ENCODE data around the gene MYH7.

Gene MYH7

DNA sequence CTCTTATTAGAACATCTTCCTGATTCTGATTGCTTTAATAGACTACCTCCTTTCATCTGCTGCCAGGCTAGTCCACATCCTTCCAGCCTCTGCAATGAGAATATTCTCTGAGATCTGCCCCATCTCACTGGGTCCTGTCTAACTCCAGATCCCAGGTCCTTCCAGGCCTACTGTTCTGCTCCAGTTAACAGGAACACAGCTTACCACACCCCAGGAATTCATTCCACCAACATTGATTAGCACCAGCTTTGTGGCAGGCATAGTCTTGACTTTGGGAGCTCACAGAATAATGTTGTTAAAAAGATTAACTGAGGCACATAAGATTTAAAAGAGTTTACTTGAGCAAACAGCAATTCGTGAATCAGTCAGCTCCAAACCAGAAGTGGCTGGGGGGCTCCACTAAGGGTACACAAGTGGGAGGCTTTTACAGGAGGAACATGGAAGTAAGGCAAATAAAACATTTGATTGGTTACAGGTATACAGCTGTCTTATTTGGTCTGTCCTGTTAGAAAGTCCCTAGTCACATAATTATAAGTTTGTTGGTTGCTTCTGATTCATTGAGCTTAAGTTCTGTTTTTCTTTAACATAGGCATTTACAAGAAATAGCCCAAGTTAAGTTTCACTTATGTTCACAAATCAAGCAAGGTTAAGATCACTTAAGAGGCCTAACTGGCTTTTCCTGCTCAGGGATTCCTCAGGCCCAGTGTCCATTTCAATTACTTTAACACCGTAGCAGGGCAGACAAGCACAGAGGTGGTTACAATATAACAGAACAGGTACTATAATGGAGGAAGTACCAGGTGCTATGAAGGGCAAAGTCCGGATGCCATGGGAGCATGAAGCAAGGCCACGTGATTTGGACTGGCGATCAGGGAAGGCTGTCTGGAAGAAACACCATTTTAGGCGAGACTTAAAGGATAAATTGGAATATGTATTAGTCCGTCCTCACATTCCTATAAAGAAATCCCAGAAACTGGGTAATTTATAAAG is 12.2 kb upstream of the MYH7 start:
- DNase-seq (ENCODE audit: low read depth in 2 of 2) = no peak

DNA sequence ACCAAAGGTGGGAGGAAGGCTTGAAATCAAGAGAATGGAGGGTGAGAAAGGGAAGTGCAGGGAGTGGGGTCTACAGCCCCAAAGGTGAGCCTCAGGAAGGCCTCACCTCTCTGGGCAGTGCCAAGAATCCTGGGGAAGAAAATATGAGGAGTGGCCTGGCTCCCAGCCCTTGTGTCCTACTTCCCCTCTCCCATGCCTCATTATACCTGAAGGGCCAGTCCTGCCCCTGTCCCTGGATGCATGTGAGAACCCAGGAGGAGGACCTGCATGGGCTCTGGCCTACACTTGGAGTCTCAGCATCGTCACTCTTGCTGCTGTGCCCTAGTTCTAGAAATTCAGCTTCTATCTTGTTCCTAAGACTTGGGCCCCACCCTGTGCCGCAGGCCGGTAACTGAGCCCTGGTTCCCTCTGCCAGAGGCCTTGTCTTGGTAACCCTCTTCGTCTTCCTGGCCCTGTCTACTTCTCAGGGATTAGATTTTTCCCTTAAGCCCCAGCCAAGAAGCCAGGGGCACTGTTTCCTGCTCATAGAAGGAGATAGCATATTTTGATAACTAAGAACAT is 10.9 kb upstream of the MYH7 start:
- no peak for DNase-seq (ENCODE audit: low read depth in 2 of 2)

DNA sequence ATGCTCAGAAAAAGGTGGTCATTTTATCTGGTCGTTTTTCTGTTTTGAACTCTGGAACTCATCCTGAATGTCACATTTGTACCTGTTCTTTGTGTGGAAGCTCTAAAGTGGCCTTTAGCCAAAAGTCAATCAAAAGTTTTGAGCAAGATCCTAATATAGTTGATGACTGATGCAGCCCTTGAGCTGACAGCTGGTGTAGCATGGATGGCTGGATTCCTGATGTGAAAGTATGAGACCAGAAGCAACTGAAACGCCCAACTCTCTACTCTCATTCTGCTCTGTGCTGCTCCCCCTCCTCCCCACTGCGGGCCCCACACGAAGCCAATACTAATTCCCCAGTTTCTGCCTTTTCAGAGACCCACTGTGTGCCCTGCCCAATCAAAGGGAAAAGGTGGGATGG is 10.3 kb upstream of the MYH7 start:
- DNase-seq (ENCODE audit: low read depth in 2 of 2) = no peak

DNA sequence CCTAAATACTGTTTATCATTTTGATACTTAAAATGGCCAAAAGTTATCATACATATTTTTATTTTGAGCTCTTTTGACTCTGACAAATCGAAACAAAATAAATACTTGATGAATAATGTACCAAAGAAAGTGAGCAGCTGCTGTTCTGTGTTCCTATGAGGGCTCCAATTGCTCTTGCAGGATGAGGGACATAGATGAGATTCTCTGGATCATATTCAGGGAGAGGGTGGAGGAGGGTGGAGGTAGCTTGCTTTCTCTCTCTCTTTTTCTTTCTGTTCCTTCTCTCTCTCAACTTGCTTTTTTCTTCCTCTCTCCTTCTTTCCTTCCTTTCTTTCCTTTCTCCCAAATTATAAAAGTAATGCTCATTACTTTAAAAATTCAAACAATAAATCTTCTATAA is 8.9 kb upstream of the MYH7 start:
- DNase-seq (ENCODE audit: low read depth in 2 of 2) = no peak

DNA sequence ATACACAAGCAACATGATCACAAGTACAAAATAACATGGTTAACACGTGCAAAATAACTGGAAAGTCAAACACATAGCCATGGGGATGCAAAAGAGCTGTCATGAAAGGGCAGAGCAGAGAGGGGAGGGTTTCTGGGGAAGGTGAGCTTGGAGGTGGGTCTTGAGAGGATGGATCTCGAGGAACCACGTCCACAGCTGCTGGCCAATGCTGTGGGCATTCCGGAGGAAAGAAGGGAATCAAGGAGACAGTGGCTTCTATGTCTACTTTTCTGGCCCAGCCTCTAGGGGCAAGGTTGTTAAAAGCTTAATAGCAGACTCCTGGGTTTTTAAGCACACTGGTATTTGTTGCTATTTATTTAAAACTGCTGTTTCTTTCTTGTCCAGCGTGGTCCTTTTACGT is 8.4 kb upstream of the MYH7 start:
- DNase-seq (ENCODE audit: low read depth in 2 of 2) = no peak

DNA sequence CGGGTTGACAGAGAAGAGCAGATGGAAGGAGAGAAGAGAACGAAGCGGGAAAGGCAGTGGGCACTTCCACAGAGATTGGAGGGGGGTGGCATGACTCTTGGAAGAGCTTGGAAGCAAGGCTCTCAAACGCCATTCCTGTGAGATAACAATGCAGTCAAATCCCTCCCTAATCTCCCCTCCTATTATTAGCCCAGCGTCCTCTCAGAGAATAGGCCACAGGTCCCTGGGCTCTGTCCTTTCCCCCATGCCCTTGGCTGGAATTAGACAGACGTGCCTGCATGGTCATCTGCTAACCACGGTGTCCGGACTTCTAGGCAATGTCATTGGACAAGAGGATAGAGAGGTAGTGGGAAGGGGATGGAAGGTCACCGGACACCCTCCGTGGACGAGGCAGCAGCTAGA is 8.0 kb upstream of the MYH7 start:
- DNase-seq (ENCODE audit: low read depth in 2 of 2) = no peak

DNA sequence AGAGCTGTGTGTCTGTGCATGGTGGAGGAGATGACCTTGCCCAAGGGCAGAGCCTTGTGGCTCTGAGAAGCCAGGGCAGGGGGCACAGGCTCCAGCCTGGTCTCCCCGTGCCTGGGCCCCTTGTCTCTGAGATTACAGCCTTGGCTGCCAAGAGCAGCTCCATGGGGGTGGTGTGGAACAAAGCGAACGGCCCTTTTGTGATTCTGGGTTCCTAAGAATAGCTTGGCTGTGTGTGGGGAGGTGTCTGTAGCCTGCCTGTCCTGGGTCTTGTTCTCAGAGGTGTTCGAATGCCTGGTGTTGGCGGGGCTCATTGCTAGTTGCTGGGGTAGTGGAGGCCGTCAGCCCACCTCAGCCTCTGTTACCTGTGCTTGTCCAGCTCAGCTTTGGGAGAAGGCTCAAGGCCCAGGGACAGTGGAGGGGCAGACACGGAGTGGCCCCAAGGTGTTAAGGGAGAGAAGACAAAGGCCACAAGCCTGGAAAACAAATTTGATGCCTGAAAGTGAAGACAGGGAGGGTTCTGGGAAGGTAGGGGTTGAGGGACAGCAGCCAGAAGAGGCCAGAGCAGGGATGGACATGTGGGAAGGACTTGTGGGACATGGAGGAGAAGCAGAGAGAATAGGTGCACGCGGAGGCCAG is 7.4 kb upstream of the MYH7 start:
- no peak for DNase-seq (ENCODE audit: low read depth in 2 of 2)

DNA sequence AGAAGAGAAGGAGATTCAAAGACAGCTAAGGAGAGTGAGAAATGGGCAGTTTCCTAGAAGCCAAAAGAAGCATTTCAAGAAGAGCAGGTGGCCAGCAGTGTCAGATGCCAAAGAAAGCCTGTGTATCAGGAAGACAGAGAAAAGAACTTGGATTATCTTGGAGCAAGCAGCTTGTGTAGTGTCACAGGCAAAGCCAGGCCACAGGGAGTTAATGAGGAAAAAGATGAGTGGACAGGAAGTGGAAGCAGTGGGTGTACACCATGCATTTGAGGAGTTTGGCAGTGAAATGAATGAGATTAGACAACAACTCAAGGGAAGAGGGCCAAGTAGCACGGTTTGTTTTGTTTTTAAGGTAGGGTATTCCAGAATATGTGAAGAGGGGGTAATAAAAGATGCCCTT is 5.6 kb upstream of the MYH7 start:
- DNase-seq (ENCODE audit: low read depth in 2 of 2) = no peak

DNA sequence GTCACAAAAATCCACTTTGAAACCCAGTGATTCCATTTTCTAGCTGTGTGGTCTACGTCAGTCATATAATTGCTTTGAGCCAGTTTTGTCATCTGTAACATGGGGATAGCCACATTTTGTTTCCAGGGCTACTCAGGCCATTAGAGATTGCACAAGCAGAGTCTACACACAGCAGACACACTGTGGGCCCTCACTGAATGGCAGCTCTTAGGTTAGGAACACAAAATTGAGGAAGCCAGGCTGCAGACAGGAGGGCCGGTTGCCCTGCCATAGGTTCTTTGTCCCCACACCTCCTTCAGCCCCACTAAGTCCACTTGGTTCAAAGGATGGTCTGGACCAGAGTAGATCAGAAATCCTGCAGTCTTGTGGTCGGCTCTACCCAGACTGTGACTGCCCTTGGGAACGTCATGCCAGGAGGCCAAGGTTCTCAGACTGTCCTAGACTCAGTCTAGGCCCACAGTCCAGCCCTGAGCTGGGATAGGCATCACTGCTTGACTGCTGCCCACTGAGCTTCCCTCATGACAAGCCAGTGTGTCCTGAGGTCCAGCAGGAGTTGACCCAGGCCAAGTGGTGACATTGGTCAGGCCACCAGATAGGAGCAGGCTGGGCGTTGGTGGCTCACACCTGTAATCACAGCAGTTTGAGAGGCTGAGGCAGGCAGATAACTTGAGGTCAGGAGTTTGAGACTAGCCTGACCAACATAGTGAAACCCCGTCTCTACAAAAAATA is 3.8 kb upstream of the MYH7 start:
- DNase-seq (ENCODE audit: low read depth in 2 of 2) = no peak

DNA sequence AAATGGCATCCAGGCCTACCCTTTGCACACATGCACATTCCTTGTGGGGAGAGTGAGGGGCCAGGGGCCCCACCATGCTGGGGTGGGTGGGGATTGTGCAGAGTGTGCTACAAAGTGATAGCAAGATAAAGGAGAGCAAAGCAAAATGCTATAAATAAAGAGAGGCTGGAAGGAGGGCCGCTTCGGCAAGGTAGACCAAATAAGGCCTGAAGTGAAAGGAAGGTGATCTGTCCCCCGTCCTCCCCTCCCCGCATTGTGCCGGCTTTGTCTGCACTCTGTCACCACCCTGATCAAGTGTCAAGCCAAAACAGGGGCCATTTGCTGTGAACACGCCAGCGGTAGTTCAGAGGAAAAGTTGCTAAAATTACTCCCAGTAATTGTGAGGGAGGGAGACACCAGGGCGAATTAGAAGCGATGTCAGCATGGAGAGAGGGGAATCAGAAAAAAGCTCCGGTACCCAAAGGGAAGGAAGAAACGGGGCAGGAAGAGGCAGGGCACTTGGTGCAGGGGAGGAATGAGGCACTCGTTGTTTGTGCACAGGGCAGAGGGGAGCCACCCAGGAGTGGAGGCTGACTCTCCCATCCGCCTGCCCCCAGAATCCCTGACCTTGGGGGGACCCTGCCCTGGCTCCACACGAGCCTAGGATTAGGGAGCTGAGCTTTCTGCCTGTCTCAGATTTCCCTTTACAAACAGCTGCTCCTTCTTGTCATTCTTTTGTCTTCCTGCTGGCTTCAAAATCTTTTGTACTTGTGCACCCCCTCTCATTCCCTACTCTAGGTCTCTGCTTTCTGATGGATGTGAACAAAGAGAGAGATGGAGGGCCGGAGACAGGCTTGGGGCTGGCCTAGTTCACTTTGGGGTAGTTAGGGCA is 2.9 kb upstream of the MYH7 start:
- DNase-seq (ENCODE audit: low read depth in 2 of 2) = no peak

DNA sequence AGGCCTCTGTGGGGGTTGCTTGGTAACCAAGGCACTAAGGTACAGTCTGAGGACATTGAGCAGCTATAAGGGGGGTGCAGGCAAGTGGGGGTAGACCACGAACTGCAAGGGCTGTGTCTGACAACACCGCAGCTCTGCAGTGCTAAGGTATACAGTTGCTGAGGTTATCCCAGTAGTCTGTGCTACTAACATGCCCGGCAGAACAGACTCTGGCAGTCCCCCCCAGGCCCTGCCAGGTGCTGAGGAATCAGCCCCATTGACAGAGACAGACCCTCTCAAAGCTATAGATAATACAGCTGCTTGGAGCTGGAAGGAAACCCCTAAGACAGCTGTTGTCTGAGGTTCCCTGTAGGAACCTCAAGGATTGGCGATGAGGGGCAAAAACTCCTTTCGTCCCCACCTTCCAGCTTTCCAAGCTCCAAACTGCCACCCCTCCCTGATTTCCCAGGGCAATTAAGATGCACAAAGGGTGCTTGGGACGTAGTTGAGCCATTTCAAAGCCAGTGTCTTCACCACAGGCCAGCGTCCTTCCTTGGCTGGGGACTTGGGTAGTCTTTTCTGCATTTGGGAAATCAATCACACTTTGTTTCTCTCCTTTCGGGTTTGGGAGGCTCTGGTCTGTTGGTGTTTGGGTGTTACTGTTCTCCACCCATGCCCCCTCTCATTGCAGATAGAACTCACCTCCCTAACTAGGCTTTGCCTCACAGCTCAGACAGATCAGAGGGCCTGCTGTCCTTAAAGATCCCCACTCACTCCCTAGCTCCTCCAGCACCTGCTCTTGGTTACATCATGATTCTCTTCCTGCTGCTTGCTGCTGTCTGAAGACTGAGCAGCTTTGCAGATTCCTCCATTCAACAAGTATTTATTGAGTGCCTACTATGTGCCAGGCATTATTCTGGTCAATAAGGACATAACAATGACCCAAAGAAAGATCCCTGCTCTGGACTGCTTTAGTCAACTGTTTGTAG is 2.0 kb upstream of the MYH7 start:
- no peak for DNase-seq (ENCODE audit: low read depth in 2 of 2)

DNA sequence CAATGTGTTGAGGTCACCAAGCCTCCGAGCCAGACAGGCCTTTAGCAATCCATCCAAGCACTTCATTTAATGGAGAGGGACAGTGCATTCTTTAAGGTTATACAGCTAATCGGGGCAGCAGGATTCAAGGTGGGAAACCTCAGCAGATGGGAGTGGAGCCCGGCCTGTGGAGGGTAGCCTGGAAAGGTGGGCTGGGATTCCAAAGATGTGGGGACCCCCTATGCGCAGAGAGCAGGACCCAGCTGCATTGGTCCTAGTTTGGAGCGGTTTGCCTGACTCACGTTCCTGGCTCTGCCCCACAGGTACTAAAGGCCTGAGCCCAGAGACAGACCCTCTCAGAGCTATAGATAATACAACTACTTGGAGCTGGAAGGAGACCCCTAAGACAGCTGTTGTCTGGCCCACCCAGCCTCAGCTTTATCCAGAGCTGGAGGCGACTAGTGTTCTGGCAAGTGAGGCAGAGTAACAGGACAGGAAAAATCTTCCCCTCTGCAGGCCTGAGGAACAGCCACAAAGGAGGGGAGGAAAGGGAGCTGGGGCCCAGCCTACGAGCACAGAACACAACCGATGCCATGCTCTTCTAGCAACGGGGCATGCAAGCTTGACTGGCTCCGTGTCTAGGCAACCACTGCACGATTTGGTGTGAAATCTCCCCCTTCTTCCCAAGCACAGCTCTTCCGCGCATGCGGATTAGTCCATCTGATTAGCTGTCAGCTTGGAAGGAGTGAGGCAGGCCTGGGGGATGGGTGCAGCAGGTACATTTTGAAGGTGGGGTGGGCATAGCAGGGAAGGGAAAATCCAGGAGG is 1.1 kb upstream of the MYH7 start:
- no peak for DNase-seq (ENCODE audit: low read depth in 2 of 2)

DNA sequence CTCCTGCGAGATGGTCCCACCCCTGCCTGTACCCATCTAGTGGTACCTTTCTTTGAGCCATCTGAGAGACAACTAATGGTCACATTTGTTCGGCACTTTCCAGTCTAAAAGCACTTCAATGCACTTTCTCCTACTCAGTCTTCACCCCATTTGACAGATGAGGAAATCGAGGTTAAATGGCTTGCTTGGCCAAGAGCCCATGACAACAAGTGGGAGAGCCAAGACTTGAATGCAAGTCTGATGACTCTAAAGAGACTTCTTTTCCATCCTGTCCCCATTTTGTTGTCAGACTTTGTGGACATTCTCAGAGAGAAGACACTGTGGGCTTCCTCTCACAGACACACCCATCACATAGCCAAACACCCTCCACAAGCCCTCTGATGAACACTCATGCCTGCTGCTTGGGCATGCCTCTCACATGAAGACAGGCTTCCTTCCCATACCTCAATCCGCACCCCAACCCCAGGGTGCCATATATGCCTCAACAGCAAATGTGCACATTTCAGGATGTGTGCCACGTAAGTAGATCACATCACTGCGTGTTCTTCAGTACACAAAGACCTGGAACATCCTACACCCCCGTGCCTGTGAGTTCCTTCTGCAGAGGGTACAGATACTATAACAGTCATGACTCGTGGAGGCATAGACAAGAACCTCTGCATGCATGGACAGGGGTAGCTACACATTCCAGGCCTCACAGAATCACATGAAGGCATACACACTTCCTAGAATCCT is 805 bp downstream of the MYH7 start:
- DNase-seq (ENCODE audit: low read depth in 2 of 2) = no peak

DNA sequence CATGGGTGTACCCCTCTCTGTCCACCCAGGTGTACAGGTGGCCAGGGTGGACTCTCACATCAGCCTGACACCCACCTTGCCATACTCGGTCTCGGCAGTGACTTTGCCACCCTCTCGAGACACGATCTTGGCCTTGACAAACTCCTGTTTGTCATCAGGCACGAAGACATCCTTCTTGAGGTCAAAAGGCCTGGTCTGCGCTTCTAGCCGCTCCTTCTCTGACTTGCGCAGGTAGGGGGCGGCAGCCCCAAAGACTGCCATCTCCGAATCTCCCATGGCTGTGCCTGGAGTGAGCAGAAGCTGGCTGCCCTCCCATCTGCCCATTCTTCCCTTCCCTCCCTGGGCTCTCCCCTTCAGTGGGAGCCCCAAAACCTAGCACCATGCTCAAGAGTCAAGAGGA is 2.0 kb downstream of the MYH7 start:
- DNase-seq (ENCODE audit: low read depth in 2 of 2) = no peak

DNA sequence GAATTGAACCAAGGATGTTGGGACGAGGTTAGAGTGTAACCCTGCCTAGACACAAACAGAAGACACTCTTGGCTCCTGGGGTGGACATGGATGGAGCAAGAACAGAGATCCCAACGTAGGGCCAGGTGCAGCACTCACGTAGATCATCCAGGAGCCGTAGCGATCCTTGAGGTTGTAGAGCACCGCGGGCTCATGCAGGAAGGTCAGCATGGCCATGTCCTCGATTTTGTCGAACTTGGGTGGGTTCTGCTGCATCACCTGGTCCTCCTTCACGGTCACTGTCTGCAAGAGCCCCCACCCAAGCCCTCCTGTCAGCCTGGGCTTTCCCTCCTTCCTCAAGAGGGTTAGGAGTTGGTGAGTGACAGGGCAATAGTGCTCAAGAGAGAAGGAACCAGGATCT is 2.5 kb downstream of the MYH7 start:
- no peak for DNase-seq (ENCODE audit: low read depth in 2 of 2)

DNA sequence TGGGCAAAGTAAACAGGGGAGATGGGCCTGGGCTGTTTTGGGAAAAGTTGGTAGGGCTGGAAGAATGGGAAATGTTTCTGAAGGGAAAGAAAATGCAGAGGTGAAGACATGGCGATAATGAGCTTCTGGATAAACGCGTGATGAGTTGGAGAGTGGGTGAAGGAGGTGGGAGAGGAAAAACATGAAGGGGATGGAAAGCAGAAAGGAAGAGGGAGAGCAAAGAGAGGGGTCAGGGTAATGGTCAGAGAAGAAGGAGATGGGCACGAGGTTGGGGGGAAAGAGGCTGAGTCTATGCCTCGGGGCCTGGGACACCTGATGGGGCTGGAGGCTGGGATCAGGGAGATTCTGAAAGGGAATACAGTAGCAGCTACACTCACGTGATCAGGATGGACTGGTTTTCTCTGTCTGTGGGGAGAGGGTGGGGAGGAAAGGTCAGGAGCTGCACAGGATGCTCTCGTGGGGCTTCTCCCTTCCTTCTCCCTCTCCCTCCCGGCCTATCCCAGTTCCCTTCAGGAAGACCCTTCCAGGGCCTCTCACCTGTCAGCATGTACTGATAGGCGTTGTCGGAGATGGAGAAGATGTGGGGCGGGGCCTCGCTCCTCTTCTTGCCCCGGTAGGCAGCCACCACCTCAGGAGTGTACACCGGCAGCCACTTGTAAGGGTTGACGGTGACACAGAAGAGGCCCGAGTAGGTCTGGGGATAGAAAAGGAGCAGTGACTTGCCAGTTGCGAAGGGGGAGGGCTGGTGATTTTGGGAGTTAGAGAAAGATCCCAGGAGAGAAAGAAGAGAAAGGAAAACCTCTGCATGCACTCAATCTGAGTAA is 3.1 kb downstream of the MYH7 start:
- DNase-seq (ENCODE audit: low read depth in 2 of 2) = no peak

DNA sequence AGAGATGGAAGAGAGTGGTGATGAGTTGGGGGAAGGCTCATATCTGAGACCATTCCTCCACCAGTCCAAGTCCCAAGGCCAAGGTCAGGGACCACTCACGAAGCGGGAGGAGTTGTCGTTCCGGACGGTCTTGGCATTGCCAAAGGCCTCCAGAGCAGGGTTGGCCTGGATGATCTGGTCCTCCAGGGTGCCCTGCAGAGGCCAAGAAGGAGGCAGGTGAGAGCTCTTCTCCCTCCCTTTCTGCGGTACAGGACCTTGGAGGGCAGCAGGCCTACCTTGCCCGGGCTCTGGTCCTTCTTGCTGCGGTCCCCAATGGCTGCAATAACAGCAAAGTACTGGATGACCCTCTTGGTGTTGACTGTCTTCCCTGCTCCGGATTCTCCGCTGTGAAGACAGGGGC is 4.0 kb downstream of the MYH7 start:
- no peak for DNase-seq (ENCODE audit: low read depth in 2 of 2)

DNA sequence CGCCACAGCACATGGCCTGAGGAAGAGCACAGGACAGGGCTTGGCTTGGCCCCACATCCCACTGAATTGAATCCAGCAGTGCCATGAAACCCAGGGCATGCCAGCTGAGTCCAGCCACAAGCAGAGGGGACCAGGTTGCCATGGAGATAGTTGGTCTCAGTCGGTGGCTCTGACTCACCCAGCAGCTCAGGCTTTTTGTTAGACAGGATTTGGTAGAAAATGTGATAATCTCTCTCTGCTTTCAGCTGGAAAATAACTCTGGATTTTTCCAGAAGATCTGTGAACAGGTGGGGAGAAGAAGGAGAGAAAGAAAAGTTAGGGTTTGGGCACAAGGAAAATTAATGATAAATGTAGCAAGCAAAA is 4.8 kb downstream of the MYH7 start:
- DNase-seq (ENCODE audit: low read depth in 2 of 2) = no peak
